GM12878 (cell line): Measurements from ENCODE around the gene KCND3. TPM values are rescaled to one million over a fixed set of nuclear protein-coding genes. Genes with fewer than 3 reads are reported as not detected.

Source experiments
- ATAC-seq: fragments of 200-7000 bp; cut with Tn5 transposase; 3 replicates; pipeline ENCODE4 v1.9.1; 2020; ENCODE audit warnings: mild to moderate bottlenecking, moderate library complexity
- BruUV-seq: library from RNA; stranded (reverse); fragments of 400-500 nt; replicated peaks from 2 replicates; lab custom pipeline; 2021; lab: Mats Ljungman, UMichigan
- CTCF ChIA-PET: fragments of 300-600 bp; sonication (Branson Sonifier 250); formaldehyde crosslinking; extraction: SDS; loops from one replicate; lab custom pipeline; 2021; ENCODE audit warnings: inconsistent platforms; lab: Yijun Ruan, JAX
- POLR2A ChIA-PET: fragments of 350-600 bp; formaldehyde crosslinking; extraction: SDS; loops from one replicate; lab custom pipeline; 2021; ENCODE audit warnings: inconsistent platforms; lab: Charles Lee
- RAD21 ChIA-PET: fragments of 300-600 bp; sonication (Branson Sonifier 250); formaldehyde crosslinking; loops from one replicate; lab custom pipeline; 2023; ENCODE audit warnings: antibody characterized with exemption; ENCODE audit not compliant: unreplicated experiment; lab: Charles Lee
- SMC1A ChIA-PET: fragments of 300-600 bp; sonication (Branson Sonifier 250); formaldehyde crosslinking; loops from one replicate; lab custom pipeline; 2023; ENCODE audit not compliant: unreplicated experiment, uncharacterized antibody; lab: Charles Lee
- DNase-seq: peaks from one replicate; pipeline ENCODE4 v3.0.0-alpha.2; 2011; ENCODE audit warnings: low read depth, low spot score
- FAIRE-seq: peaks from 3 replicates; lab custom pipeline; 2011; peaks lifted over from hg19 to GRCh38; lab: Jason Lieb, UNC
- H2AFZ ChIP-seq: 2 replicates; pipeline ENCODE4 v1.6.0; 2011; ENCODE audit warnings: low read depth, low read length, control low read depth; ENCODE audit not compliant: control insufficient read depth
- H3K27ac ChIP-seq: 2 replicates; pipeline ENCODE4 v1.5.1; 2011; ENCODE audit warnings: control low read depth; ENCODE audit not compliant: control insufficient read depth, insufficient read depth
- H3K27me3 ChIP-seq, 2 experiments: replicated peaks in 1 of 2; 2 replicates each; pipeline versions ENCODE4 v1.6.0 to v1.6.1; 2011; ENCODE audit warnings: low read length in 1 of 2; ENCODE audit not compliant: control insufficient read depth in 2 of 2, insufficient read depth in 2 of 2
- H3K36me3 ChIP-seq, 2 experiments: 2 replicates each; pipeline ENCODE4 v1.5.1; 2011; ENCODE audit warnings: low read length in 1 of 2; ENCODE audit not compliant: control insufficient read depth in 2 of 2, insufficient read depth in 2 of 2
- H3K4me1 ChIP-seq: 2 replicates; pipeline ENCODE4 v1.6.1; 2011; ENCODE audit warnings: mild to moderate bottlenecking, low read length, moderate library complexity, mixed read lengths; ENCODE audit not compliant: control insufficient read depth, insufficient read depth
- H3K4me2 ChIP-seq: 2 replicates; pipeline ENCODE4 v1.6.0; 2011; ENCODE audit warnings: control low read depth; ENCODE audit not compliant: control insufficient read depth, insufficient read depth
- H3K4me3 ChIP-seq: fragments of 200-600 bp; sonication (generic); 2 replicates; pipeline ENCODE4 v1.5.1; 2016
- H3K79me2 ChIP-seq: 2 replicates; pipeline ENCODE4 v1.6.0; 2011; ENCODE audit warnings: low read length; ENCODE audit not compliant: control insufficient read depth, insufficient read depth
- H3K9ac ChIP-seq: 2 replicates; pipeline ENCODE4 v1.8.0; 2011; ENCODE audit warnings: low read length, control low read depth, mixed read lengths; ENCODE audit not compliant: control insufficient read depth, insufficient read depth
- H3K9me3 ChIP-seq: replicated peaks from 3 replicates; pipeline ENCODE4 v1.5.1; 2011; ENCODE audit warnings: mild to moderate bottlenecking, low read length; ENCODE audit not compliant: control insufficient read depth, insufficient read depth
- H4K20me1 ChIP-seq: 2 replicates; pipeline ENCODE4 v1.6.0; 2011; ENCODE audit not compliant: control insufficient read depth, insufficient read depth
- ASH2L ChIP-seq: fragments of 300-600, 200-600 bp; sonication (generic); IDR thresholded peaks from 2 replicates; pipeline ENCODE4 v1.6.1; 2017; ENCODE audit warnings: low read depth, mild to moderate bottlenecking, borderline replicate concordance
- CBX5 ChIP-seq: sonication (generic); IDR thresholded peaks from 2 replicates; pipeline ENCODE4 v1.6.1; 2016; ENCODE audit warnings: low read depth, moderate library complexity, mild to moderate bottlenecking, inconsistent platforms
- EP300 ChIP-seq, 2 experiments: fragments of 150-350 bp in 1 of 2; IDR thresholded peaks; 2 replicates each; pipeline ENCODE4 v1.6.1; 2011 to 2012; ENCODE audit warnings: low read depth in 2 of 2, low read length in 2 of 2, borderline replicate concordance in 1 of 2, improper control_type of control experiment in 1 of 2, inconsistent platforms in 1 of 2; ENCODE audit not compliant: control insufficient read depth in 1 of 2
- SIN3A ChIP-seq: IDR thresholded peaks from 2 replicates; pipeline ENCODE4 v1.6.1; 2012; ENCODE audit warnings: low read depth, low read length, improper control_type of control experiment
- STAT3 ChIP-seq: IDR thresholded peaks from 2 replicates; pipeline ENCODE4 v1.6.1; 2011; ENCODE audit warnings: low read depth, low read length, improper control_type of control experiment
- ZBED1 ChIP-seq: IDR thresholded peaks from 2 replicates; pipeline ENCODE4 v1.6.1; 2016; ENCODE audit warnings: borderline replicate concordance
- ZNF217 ChIP-seq: fragments of 450-650 bp; IDR thresholded peaks from 2 replicates; pipeline ENCODE4 v1.6.1; 2017; ENCODE audit warnings: antibody characterized with exemption, mild to moderate bottlenecking
- ZNF622 ChIP-seq: fragments of 450-650 bp; IDR thresholded peaks from 2 replicates; pipeline ENCODE4 v1.6.1; 2017; ENCODE audit warnings: mild to moderate bottlenecking, inconsistent platforms
- ZZZ3 ChIP-seq: IDR thresholded peaks from 2 replicates; pipeline ENCODE4 v1.6.1; 2011; ENCODE audit warnings: low read depth; ENCODE audit not compliant: control insufficient read depth, insufficient read length
- WGBS: methylation state at CpG from one replicate; pipeline ENCODE4 v1.1.6; 2016; ENCODE audit warnings: low lambda C conversion rate; ENCODE audit not compliant: insufficient replicate concordance, insufficient coverage; ENCODE audit errors: missing lambda C conversion rate; 5-methylcytosine and 5-hydroxymethylcytosine counted together
- in situ Hi-C: fragments of 300-500 bp; cut with MboI; formaldehyde crosslinking; loops from 9 replicates; pipeline ENCODE4 v1.14.3; 2018; ENCODE audit warnings: mixed read lengths
- intact Hi-C: fragments of 100-400 bp; cut with micrococcal nuclease; formaldehyde crosslinking; loops from one replicate; pipeline ENCODE4 v1.14.2; 2022; ENCODE audit not compliant: unreplicated experiment
- polyA plus RNA-seq, 11 experiments: library from polyadenylated mRNA; depleted of rRNA in 4 of 11; unstranded in 6 of 11; stranded (reverse) in 5 of 11; fragments of >200 nt; fragmentation: Nextera tagmentation in 4 of 11; fragmentation: Illumina TruSeq in 1 of 11; extraction: Ambion mirVana in 4 of 11; extraction: Trizol in 1 of 11; gene quantifications; 1 replicate in 1 of 11; 2 replicates in 10 of 11; pipeline versions ENCODE4 v1.2.1 to v1.2.3, GENCODE V29; 2011 to 2016; ENCODE audit warnings: inconsistent platforms in 2 of 11, missing spikeins in 2 of 11, low read depth in 1 of 11
- total RNA-seq, 4 experiments: library from RNA; depleted of rRNA in 3 of 4; stranded (reverse); fragments of >200 nt in 3 of 4; fragmentation: Illumina TruSeq in 1 of 4; extraction: Trizol in 1 of 4; gene quantifications; 2 replicates each; pipeline versions ENCODE4 v1.2.1 to v1.2.3, GENCODE V29; 2013 to 2021
- TF ChIP-seq, protein P1 (sequence below): fragments of 150-350 bp; IDR thresholded peaks from 2 replicates; pipeline ENCODE4 v1.6.1; 2014; ENCODE audit warnings: mild to moderate bottlenecking, low read depth, low read length
- TF ChIP-seq, protein P2 (sequence below): IDR thresholded peaks from 2 replicates; pipeline ENCODE4 v1.6.1; 2011; ENCODE audit warnings: low read depth, mild to moderate bottlenecking, low read length, moderate library complexity, borderline replicate concordance; ENCODE audit errors: extremely low read depth
- TF ChIP-seq, protein P3 (sequence below): fragments of 450-650 bp; IDR thresholded peaks from 2 replicates; pipeline ENCODE4 v1.6.1; 2014; ENCODE audit warnings: mild to moderate bottlenecking
- TF ChIP-seq, protein P4 (sequence below): IDR thresholded peaks from 2 replicates; pipeline ENCODE4 v1.6.1; 2011; ENCODE audit warnings: borderline replicate concordance, low read depth, mild to moderate bottlenecking, moderate library complexity, mixed read lengths, low read length; ENCODE audit not compliant: insufficient read depth; ENCODE audit errors: extremely low read length

Gene KCND3
- total and polyA plus RNA-seq, 10 of the 15 experiments (the other 5 are each of a cell fraction or from before 2014, with no cell fraction given) = 0.02 TPM; not detected in 9

DNA sequence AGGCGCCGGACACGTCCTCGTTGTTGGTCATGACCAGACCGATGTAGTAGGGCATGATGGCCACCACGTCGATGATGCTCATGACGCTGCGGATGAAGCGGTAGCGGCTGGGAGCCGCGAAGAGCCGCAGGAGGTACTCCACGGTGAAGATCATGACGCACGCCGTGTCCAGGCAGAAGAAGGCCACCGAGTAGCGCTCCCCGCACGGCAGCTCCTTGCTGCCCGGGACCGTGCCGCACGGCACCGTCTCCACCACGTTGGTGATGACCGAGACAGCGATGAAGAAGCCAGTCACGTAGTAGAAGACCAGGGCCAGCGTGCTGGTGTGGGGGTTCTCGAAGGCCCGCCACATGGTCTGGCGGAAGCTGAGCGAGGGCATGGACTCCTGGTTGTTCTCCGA is 7.6 kb downstream of the KCND3 start:
- H3K4me1 ChIP-seq = no peaks in the 10 kb centered on the region
- ATAC-seq (no peak), FAIRE-seq (no peak), DNase-seq (no peak)
- no peaks in the 10 kb centered on the region for H3K36me3 ChIP-seq
- intact Hi-C loops = no loop called here
- no peak overlapping the region for H2AFZ ChIP-seq
- ChIA-PET SMC1A (no interaction called here), CTCF (interaction anchor here (0.6 kb wide), 1 partner anchor 15 kb away, joined by 3 read pairs; no protein-coding TSS in a partner anchor), RAD21 (no interaction called here), POLR2A (no interaction called here)
- no peaks in the 10 kb centered on the region for H4K20me1 ChIP-seq
- no peaks in the 10 kb centered on the region for H3K9me3 ChIP-seq
- peaks cover 2 to 4% of the 10 kb centered on the region in 2 experiments; a peak in 3 of 4 replicates for H3K27me3 ChIP-seq
- H3K4me2 ChIP-seq = no peak overlapping the region
- no peaks in the 10 kb centered on the region for H3K79me2 ChIP-seq
- no peak overlapping the region for H3K9ac ChIP-seq
- H3K4me3 ChIP-seq = no peak overlapping the region
- BruUV-seq = no TSS peak
- in situ Hi-C loops = no loop called here
- WGBS = 76% methylated on average over 37 of the region's 37 CpGs
- no peak overlapping the region for H3K27ac ChIP-seq
- TF ChIP-seq CBX5 = no peak
- TF ChIP-seq EP300 (IDR thresholded peaks at IDR 0.05; ENCODE audit: borderline replicate concordance in 1 of 2, control insufficient read depth in 1 of 2, low read depth in 2 of 2, low read length in 2 of 2) = no peak
- no peak for TF ChIP-seq ZNF217
- no peak for TF ChIP-seq ZZZ3
- TF ChIP-seq ZNF622 = no peak
- TF ChIP-seq ASH2L = no peak
- TF ChIP-seq, protein P1, sequence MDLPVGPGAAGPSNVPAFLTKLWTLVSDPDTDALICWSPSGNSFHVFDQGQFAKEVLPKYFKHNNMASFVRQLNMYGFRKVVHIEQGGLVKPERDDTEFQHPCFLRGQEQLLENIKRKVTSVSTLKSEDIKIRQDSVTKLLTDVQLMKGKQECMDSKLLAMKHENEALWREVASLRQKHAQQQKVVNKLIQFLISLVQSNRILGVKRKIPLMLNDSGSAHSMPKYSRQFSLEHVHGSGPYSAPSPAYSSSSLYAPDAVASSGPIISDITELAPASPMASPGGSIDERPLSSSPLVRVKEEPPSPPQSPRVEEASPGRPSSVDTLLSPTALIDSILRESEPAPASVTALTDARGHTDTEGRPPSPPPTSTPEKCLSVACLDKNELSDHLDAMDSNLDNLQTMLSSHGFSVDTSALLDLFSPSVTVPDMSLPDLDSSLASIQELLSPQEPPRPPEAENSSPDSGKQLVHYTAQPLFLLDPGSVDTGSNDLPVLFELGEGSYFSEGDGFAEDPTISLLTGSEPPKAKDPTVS = no peak
- TF ChIP-seq, protein P2, sequence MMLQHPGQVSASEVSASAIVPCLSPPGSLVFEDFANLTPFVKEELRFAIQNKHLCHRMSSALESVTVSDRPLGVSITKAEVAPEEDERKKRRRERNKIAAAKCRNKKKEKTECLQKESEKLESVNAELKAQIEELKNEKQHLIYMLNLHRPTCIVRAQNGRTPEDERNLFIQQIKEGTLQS = no peak
- TF ChIP-seq, protein P3, sequence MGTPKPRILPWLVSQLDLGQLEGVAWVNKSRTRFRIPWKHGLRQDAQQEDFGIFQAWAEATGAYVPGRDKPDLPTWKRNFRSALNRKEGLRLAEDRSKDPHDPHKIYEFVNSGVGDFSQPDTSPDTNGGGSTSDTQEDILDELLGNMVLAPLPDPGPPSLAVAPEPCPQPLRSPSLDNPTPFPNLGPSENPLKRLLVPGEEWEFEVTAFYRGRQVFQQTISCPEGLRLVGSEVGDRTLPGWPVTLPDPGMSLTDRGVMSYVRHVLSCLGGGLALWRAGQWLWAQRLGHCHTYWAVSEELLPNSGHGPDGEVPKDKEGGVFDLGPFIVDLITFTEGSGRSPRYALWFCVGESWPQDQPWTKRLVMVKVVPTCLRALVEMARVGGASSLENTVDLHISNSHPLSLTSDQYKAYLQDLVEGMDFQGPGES = no peak
- TF ChIP-seq ZBED1 = no peak
- TF ChIP-seq STAT3 = no peak
- TF ChIP-seq, protein P4, sequence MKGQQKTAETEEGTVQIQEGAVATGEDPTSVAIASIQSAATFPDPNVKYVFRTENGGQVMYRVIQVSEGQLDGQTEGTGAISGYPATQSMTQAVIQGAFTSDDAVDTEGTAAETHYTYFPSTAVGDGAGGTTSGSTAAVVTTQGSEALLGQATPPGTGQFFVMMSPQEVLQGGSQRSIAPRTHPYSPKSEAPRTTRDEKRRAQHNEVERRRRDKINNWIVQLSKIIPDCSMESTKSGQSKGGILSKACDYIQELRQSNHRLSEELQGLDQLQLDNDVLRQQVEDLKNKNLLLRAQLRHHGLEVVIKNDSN = no peak
- TF ChIP-seq SIN3A = no peak
